SW480 (cell line): ENCODE measurements around the gene LGALS7B.
"Not testable (repeated sequence)": the region's sequence is repeated elsewhere in the genome, so short reads cannot be mapped to it uniquely, and the experiment has no call there.

ENCODE experiments used
- DNase-seq: peaks from one replicate; pipeline ENCODE4 v3.0.0-alpha.2; 2016; ENCODE audit warnings: low spot score

Gene LGALS7B

DNA sequence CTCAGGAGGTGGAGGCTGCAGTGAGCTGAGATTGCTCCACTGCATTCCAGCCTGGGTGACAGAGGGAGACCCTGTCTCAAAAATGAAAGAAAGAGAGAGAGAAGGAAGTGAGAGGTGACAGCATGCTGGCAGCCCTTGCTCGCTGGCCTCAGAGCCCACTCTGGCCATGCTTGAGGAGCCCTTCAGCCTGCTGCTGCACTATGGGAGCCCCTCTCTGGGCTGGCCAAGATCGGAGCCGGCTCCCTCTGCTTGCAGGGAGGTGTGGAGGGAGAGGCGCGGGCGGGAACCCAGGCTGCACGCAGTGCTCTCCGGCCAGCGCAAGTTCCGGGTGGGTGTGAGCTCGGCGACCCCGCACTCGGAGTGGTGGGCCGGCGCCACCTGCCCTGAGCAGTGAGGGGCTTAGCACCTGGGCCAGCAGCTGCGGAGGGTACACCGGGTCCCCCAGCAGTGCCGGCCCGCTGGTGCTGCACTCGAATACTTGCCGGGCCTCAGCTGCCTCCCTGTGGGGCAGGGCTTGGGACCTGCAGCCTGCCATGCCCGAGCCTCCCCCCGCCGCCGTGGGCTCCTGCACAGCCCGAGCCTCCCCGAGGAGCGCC is 32.3 kb downstream of the LGALS7B start:
- DNase-seq: not testable (repeated sequence)

DNA sequence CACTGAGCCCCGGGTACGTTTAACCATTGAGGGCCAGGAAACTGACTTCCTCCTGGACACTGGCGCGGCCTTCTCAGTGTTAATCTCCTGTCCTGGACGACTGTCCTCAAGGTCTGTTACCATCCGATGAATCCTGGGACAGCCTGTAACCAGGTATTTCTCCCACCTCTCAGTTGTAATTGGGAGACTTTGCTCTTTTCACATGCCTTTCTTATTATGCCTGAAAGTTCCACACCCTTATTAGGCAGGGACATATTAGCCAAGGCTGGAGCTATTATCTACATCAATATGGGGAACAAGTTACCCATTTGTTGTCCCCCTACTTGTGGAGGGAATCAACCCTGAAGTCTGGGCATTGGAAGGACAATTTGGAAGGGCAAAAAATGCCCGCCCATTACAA is 36.9 kb downstream of the LGALS7B start:
- DNase-seq: not testable (repeated sequence)

DNA sequence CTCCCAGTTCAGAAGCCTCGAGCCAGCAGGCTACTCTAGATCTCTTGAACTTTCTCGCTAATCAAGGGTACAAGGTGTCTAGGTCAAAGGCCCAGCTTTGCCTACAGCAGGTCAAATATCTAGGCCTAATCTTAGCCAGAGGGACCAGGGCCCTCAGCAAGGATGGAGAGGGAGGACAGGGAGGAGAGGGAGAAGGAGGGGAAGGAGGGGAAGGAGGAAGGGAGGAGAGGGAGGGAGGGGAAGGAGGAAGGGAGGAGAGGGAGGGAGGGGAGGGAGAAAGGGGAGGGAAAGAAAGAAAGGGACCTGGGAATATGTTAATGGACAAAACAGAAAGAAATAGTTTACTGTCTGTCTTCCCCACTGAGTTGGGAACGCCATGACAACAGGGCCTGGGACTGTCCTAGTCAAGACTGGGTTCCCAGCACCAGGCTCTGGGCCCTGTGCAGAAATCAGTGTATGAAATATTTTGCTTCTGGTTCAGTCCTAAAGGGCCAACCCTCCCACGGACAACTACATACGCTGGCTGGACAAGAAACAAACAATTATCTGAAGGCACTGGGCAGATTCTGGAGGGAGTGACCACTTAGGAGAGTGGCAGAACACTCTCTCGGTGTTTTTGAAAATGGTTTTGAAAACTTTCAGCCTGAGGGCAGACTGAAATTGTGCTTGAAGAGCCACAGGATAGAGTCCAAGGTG is 38.0 kb downstream of the LGALS7B start:
- DNase-seq: no peak

DNA sequence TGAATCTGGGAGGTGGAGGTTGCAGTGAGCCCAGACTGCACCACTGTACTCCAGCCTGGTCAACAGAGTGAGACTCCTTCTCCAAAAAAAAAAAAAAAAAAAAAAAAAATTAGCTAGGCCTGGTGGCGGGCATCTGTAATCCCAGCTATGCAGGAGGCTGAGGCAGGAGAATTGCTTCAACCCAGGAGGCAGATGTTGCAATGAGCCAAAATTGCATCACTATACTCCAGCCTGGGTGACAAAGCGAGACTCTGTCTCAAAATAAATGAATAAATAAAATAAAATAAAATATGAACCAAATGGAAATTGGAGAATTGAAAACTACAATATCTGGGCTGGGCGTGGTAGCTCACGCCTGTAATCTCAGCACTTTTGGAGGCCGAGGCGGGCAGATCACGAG is 40.2 kb downstream of the LGALS7B start:
- not testable (repeated sequence) for DNase-seq

DNA sequence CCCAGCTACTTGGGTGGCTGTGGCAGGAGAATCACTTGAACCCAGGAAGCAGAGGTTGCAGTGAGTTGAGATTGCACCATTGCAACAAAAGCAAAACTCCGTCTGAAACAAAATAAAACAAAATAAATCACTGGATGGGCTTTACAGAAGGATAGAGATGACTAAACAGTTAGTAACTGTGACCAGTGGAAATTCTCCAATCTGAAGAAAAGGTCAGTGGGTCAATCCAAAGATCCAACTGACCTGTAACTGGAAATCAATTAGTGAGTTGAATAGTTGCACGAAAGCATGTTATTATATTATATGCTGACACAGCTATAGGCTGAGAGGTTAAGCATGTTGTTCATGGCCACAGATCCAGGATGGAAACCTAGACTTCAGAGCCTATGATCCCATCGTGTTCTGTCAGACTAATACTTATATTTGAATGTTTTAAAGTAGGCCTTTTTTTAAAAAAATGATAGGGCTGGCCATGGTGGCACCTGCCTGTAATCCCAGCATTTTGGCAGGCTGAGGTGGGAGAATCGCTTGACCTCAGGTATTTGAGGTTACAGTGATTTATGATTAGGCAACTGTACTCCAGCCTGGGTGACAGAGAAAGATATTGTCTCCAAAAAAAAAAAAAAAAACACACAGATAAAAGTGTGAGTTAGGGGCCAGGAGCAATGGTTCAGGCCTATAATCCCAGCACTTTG is 41.2 kb downstream of the LGALS7B start:
- no peak for DNase-seq

DNA sequence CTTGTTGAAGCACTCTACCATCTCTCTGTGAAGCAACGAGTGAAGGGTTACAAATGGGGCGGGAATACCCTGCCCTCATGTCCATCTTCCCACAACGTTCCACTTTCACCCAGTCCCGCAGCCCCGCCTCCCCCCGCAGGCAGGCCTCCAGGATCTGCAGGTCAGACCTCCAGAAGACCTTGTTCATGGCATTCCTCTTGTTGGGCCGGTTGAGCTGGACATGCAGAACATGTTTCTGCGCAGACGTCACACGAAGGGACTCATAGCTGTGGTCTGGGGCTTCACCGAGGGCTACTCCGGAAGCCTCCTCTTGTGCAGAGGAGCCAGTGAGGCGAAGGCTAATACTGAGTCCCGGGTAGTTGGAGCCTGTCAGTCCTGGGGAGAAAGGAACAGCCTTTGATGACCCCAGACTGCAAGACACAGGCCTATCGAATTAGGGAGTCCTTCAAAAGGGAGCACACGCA is 42.2 kb downstream of the LGALS7B start:
- DNase-seq: peak; percentile 87

DNA sequence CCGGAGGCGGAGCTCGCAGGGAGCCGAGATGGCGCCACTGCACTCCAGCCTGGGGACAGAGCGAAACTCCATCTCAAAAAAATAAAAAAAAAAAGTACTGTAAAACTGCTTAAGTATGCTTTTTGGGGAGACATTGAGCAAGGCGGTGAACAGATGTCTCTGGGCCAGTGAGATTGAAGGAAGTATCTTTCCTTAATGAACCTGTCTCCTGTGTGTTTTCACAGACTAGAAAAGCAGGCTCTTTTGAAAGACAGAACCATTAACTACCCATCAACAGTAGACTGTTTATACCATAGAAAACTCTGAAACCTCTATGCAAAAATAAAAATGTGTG is 44.1 kb downstream of the LGALS7B start:
- no peak for DNase-seq

DNA sequence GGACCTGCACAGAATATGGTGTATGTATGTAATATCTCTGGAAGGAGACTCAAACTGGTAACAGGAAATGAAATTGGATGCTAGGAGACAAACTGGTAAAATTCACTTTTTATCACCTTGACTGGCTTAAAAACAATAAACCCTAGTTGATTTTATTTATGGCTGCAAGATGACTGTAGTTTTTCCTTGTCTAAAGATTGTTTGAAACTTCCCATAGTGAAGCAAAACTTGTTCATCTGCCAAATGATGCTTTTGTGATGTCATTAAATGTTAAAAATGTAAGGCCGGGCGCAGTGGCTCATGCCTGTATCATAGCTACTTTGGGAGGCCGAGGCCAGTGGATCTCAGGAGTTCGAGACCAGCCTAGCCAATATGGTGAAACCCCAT is 45.1 kb downstream of the LGALS7B start:
- no peak for DNase-seq

DNA sequence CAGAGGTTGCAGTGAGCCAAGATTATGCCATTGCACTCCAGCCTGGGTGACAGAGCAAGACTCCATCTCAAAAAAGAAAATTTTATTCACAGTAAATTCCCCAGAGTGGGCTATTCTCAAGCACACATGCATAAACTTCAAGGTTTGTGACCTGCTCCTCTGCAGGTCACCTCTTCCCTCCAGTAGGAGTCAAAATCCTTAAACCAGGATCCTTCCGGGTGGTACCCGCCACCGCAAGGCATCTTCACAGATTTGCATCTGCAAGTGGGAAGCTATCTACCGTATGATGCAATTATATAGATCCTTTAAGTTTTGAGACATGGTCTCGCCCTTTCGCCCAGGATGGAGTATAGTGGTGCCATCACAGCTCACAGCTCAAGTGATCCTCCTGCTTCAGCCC is 45.6 kb downstream of the LGALS7B start:
- no peak for DNase-seq

DNA sequence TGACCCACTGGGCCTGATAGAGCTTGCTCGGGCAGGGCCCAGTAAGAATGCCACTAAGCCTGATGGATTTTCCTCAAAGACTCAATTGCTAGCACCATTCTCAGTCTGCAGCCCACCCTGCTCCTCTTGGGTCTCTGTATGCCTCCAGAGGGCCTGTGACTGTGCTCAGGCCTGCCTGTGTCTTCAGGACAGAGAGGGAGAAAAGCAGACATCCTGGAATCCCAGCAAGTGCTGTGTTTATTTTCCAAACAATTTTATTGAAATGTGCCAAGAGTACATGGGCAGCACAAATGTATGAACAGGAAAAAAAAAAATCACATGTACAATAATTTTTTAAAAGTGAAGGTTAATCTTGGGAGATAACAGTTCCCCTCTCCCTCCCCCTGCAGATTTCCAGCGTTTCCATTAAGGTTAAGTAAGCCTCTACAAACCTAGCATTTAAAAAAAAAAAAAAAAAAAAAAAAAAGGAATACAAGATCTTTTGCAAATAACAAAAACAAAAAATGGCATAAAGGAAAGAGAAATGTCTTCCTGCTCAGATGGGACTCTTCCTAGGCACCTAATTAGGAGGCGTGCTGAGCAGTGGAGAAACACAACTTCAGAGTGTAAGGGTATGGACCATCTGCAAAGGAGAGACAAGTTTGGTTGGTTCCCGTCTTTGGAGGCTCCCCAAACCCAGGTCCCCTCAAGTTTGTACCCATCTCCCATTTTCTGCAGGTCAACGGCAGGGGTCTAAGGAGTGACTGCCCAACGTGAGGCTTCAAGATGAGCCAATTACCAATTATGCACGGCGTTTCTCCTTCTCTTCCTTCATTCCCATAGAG is 47.4 kb downstream of the LGALS7B start:
- no peak for DNase-seq

DNA sequence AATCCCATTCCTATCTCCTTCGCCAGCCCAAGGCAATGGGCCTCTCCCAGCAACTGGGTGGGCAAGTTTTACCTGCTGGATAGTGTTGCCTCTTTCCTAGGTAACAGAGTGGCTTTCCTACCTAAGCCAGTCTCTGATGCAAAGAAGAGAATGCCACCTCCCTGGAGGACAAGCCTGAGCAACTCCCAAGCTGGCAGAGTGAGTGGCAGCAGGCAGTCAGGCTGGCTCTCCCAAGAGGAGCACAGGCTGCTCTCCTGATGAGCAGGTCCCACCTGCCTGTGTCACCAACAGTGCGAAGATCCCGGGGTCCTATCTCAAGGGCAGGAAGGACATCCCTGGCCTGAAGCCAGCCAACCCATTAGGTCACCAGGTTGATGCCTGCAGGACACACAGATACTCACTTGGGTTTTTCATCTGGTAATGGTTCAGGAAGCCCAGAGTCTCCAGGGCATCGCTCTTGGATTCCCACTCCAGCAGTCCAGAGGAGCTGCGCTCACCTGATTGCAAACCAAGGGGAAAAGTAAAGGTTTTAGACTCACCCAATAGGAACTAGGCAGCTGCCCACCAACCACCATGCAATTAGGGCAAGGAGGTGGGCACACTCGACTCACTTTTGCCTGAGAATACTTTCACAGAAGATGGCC is 48.1 kb downstream of the LGALS7B start:
- no peak for DNase-seq

DNA sequence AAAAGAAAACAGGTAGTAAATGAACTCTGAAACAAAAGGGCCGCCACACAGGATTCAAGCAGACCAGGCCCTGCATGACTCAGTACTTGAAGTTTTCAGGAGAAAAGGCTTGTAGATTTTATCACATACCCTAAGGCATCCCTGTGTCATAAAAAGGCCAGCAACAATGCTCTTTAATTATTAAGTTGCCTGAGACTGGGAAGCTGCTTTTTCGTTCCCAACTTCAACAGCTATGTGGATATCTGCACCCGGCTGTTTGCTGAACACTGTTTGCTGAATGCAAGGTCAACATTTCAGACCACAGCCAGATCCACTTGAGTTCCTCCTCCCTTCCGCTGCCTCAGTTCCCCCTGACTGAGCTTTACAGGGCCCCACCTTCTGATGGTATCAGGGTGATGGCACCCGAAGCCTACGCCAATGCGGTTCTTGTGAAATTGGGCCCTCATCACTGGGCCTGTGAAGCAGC is 48.7 kb downstream of the LGALS7B start:
- no peak for DNase-seq

DNA sequence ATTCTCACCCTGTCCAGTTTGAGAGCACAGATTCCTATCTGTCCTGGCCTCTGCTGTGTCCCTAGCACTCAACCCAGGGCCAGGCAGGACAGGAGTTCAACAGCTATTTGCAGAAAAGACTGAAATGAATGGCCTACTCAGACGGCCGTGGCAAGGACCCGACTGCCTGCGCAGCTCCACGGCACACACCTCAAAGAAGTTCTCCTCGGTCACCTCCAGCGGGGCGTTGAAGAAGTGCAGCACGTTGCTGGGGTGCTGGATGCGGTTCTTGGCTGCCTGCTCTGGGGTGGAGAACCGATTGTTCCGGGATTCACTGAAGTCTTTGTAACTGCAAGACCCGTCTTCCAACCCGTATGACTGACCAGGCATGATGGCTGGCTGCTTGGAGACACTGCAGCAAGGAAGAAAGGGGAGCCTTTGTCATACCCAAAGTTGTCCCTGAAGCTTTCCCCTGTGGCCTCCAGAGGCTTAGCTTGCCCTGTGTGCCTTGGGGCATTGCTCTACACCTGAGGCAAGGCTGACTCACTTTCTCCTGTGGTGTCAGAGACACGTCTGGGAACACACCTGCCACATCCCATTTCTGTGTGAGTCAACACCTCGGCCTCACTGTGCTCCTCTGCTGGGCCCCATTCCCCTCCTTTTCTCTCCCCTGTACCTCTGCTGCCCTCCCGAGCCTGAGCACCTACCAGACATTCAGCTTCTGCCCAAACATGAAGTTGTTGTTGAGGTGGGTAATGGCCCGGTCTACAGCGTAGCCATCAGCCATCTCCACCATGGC is 49.4 kb downstream of the LGALS7B start:
- peak; percentile 32 for DNase-seq

DNA sequence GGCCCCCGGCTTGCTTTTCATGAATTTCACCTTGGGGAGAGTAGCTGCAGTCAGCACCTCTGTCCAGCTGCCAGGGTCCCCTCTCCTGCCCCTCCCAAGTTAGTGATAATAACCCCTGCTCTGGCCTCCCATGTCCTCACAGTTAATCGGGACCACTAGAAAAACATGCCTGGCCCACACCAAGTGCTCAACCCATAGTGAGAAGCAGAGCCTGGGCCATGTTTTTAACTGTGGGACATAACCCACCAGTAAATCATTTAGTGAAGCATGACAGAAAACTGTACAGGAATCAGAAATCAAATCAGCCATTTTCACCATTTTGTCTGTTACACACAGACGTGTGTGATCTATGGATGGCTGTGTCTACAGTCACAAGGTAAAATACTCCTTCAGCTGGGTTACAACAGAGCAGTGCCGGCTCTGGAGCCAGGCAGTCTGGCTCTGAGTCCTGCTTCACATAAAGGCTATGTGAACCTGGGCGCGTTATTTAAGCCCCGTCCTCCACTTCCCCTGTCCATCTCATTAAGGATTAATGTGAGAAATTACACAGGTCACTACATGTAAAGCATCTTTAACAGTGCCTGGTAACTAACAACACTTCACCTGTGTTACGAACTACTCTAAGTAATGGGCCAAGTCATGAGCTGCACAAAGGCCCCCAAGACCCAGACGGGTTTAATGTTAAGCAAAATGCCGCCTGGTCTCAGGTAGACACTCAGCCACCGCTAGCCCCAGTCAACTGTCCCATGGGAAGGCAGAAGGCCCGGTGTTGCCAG is 50.2 kb downstream of the LGALS7B start:
- DNase-seq: no peak

DNA sequence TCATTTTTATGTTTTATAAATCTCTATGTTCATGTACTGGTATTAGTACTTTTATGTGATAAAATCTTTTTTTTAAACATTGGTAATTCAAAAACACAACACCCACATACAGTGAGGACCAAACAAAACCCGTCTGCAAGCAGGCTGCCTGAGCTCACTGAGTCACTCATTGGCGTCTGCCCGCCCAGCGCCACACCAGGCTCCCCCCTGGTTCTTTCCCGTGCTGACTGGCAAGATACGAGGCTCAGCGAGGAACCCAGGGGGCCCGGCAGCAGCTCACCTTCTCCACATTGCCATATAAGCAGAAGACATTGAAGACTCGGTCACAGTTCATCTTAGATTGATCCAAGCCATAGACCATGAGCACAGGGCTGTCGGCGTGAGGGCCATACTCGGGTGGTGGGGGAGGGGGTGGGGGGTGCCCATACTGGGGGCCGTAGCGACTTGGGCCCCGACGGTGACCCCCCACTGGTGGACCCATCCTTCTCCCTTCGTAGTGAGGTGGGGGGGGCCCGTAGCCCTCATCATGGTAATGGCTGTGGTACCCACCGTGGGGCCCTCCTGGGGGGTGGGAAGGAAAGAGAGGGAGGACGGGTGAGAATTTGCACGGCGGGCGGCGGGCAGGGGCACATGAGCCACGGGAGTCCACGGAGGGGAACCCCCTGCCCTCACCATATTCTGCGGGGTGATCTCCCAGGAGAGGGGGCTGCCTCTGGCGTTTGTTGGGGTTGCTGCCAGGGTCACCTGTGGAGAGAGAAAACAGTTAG is 51.0 kb downstream of the LGALS7B start:
- DNase-seq: no peak

DNA sequence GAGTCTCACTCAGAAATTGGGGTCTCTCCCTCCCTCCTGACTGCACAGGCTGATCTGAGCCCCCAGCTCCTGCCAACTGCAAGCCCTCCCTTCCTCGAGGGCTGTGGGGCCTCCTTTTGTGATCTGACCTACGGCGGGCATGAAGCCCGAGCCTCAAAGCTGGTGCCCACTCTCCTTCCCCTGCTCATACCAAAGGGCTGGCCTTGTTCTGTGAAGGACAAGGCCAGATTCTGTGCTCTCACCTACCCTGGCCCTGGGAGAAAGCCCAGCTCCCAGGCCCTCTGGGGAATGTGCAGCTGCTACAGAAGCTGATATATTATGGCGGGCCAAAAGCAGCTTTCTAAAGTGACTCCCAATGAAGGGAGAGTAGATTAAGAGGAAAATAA is 51.6 kb downstream of the LGALS7B start:
- no peak for DNase-seq
